GM12878 (cell line): ENCODE results near the gene NFYC. TPM values are rescaled to one million over a fixed set of nuclear protein-coding genes. Genes with fewer than 3 reads are reported as not detected.

Experiments
- EGR1 ChIP-seq, 2 experiments: IDR thresholded peaks; 1 replicate in 1 of 2; 2 replicates in 1 of 2; pipeline ENCODE4 v1.6.1; 2011 to 2012; ENCODE audit warnings: low read depth in 2 of 2, low read length in 2 of 2, borderline replicate concordance in 1 of 2, mild to moderate bottlenecking in 1 of 2, moderate library complexity in 1 of 2
- MTA3 ChIP-seq: IDR thresholded peaks from 2 replicates; pipeline ENCODE4 v1.6.1; 2012; ENCODE audit warnings: low read length, inconsistent platforms, borderline replicate concordance
- NR2C2 ChIP-seq: IDR thresholded peaks from 2 replicates; pipeline ENCODE4 v1.6.1; 2011; ENCODE audit warnings: borderline replicate concordance, low read depth; ENCODE audit not compliant: control insufficient read depth, insufficient read length
- polyA plus RNA-seq, 11 experiments: library from polyadenylated mRNA; depleted of rRNA in 4 of 11; unstranded in 6 of 11; stranded (reverse) in 5 of 11; fragments of >200 nt; fragmentation: Nextera tagmentation in 4 of 11; fragmentation: Illumina TruSeq in 1 of 11; extraction: Ambion mirVana in 4 of 11; extraction: Trizol in 1 of 11; gene quantifications; 1 replicate in 1 of 11; 2 replicates in 10 of 11; pipeline versions ENCODE4 v1.2.1 to v1.2.3, GENCODE V29; 2011 to 2016; ENCODE audit warnings: inconsistent platforms in 2 of 11, missing spikeins in 2 of 11, low read depth in 1 of 11
- total RNA-seq, 4 experiments: library from RNA; depleted of rRNA in 3 of 4; stranded (reverse); fragments of >200 nt in 3 of 4; fragmentation: Illumina TruSeq in 1 of 4; extraction: Trizol in 1 of 4; gene quantifications; 2 replicates each; pipeline versions ENCODE4 v1.2.1 to v1.2.3, GENCODE V29; 2013 to 2021
- TF ChIP-seq, protein P1 (sequence below): IDR thresholded peaks from 2 replicates; pipeline ENCODE4 v1.6.1; 2012; ENCODE audit warnings: low read depth, low read length, improper control_type of control experiment
- TF ChIP-seq, protein P2 (sequence below): IDR thresholded peaks from 2 replicates; pipeline ENCODE4 v1.6.1; 2011; ENCODE audit warnings: low read depth, low read length, improper control_type of control experiment, borderline replicate concordance
- TF ChIP-seq, protein P3 (sequence below): fragments of 450-650 bp; IDR thresholded peaks from 2 replicates; pipeline ENCODE4 v1.6.1; 2017; ENCODE audit warnings: antibody characterized with exemption, mild to moderate bottlenecking, moderate library complexity

The NFYC gene
- total and polyA plus RNA-seq, 10 of the 15 experiments (the other 5 are each of a cell fraction or from before 2014, with no cell fraction given) = 4.3 to 84.2 (median 58.3) TPM

DNA sequence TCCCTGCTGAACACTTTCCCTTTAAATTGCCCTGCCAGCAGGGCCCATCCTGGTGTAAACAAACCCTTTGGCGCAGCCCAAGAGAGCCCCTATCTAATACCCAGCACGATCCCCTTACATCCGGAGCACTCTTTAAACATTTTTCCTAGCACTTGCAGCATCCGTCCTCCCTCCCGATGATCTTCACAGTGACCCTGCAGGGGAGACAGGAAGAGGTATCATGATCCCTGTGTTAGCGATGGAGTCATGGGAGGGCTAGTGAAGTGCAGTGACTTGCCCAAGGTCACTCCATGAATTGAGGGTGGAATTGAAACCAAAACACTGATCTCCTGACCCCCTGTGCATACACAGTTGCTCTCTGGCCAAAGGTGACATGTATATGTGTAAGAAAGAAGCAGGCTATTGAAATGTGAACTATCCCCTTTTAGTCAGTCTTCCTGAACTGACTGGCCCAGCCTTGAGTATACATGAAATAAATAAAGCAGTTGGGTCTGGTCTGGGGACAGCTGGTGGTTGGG lies 82.3 kb downstream of the NFYC start (continued):
- TF ChIP-seq, protein P1, sequence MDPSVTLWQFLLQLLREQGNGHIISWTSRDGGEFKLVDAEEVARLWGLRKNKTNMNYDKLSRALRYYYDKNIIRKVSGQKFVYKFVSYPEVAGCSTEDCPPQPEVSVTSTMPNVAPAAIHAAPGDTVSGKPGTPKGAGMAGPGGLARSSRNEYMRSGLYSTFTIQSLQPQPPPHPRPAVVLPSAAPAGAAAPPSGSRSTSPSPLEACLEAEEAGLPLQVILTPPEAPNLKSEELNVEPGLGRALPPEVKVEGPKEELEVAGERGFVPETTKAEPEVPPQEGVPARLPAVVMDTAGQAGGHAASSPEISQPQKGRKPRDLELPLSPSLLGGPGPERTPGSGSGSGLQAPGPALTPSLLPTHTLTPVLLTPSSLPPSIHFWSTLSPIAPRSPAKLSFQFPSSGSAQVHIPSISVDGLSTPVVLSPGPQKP = no peak
- no peak for TF ChIP-seq EGR1 (IDR thresholded peaks at IDR 0.05; ENCODE audit: borderline replicate concordance in 1 of 2, low read depth in 2 of 2, low read length in 2 of 2)
- no peak for TF ChIP-seq MTA3
- TF ChIP-seq, protein P2, sequence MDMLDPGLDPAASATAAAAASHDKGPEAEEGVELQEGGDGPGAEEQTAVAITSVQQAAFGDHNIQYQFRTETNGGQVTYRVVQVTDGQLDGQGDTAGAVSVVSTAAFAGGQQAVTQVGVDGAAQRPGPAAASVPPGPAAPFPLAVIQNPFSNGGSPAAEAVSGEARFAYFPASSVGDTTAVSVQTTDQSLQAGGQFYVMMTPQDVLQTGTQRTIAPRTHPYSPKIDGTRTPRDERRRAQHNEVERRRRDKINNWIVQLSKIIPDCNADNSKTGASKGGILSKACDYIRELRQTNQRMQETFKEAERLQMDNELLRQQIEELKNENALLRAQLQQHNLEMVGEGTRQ = no peak
- TF ChIP-seq, protein P3, sequence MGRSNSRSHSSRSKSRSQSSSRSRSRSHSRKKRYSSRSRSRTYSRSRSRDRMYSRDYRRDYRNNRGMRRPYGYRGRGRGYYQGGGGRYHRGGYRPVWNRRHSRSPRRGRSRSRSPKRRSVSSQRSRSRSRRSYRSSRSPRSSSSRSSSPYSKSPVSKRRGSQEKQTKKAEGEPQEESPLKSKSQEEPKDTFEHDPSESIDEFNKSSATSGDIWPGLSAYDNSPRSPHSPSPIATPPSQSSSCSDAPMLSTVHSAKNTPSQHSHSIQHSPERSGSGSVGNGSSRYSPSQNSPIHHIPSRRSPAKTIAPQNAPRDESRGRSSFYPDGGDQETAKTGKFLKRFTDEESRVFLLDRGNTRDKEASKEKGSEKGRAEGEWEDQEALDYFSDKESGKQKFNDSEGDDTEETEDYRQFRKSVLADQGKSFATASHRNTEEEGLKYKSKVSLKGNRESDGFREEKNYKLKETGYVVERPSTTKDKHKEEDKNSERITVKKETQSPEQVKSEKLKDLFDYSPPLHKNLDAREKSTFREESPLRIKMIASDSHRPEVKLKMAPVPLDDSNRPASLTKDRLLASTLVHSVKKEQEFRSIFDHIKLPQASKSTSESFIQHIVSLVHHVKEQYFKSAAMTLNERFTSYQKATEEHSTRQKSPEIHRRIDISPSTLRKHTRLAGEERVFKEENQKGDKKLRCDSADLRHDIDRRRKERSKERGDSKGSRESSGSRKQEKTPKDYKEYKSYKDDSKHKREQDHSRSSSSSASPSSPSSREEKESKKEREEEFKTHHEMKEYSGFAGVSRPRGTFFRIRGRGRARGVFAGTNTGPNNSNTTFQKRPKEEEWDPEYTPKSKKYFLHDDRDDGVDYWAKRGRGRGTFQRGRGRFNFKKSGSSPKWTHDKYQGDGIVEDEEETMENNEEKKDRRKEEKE = no peak
- TF ChIP-seq NR2C2 = no peak
